Measurements from ENCODE around the gene IPO4. TPM values are rescaled to one million over a fixed set of nuclear protein-coding genes. Genes with fewer than 3 reads are reported as not detected.

The IPO4 gene
- polyA plus RNA-seq, 3 donors = 31.4 to 35.6 (median 33.1) TPM

- no peak for DNase-seq (ENCODE audit: low read depth in 3 of 3, low spot score in 2 of 3)
These were observed 37.1 kb downstream of the IPO4 start for GRCh38 chr14:24151404-24152080.

- DNase-seq (ENCODE audit: low read depth in 3 of 3, low spot score in 2 of 3) = no peak
These were observed 37.6 kb downstream of the IPO4 start for GRCh38 chr14:24150993-24151392.

GRCh38 chr14:24150567-24150966, 38.0 kb downstream of the IPO4 start:
- DNase-seq (ENCODE audit: low read depth in 3 of 3, low spot score in 2 of 3) = no peak

GRCh38 chr14:24150061-24150460, 38.6 kb downstream of the IPO4 start:
- no peak for DNase-seq (ENCODE audit: low read depth in 3 of 3, low spot score in 2 of 3)

- no peak for DNase-seq (ENCODE audit: low read depth in 3 of 3, low spot score in 2 of 3)
These were observed 39.2 kb downstream of the IPO4 start for GRCh38 chr14:24149302-24149969.

- DNase-seq (ENCODE audit: low read depth in 3 of 3, low spot score in 2 of 3) = no peak
These were observed 40.7 kb downstream of the IPO4 start for GRCh38 chr14:24147761-24148428.

GRCh38 chr14:24146978-24147760, 41.4 kb downstream of the IPO4 start, which contains the start of gene RNF31:
TSS of gene RNF31 (plus strand) at chr14:24147498. CDS start at chr14:24147699, 201 bp downstream.
- peak; percentile 91 to 98 (median 96) for DNase-seq (ENCODE audit: low read depth in 3 of 3, low spot score in 2 of 3)

GRCh38 chr14:24146453-24146977, 42.1 kb downstream of the IPO4 start, which contains the start of gene PSME2:
TSS of gene PSME2 (minus strand) at chr14:24146610. CDS start at chr14:24146581, 29 bp downstream.
- peak; percentile 84 to 92 (median 86) for DNase-seq (ENCODE audit: low read depth in 3 of 3, low spot score in 2 of 3)

GRCh38 chr14:24145690-24146452, 42.7 kb downstream of the IPO4 start:
- peak in 1 of 3 donors; percentile 34 for DNase-seq (ENCODE audit: low read depth in 3 of 3, low spot score in 2 of 3)

GRCh38 chr14:24145219-24145618, 43.4 kb downstream of the IPO4 start:
- DNase-seq (ENCODE audit: low read depth in 3 of 3, low spot score in 2 of 3) = no peak

GRCh38 chr14:24144451-24144850, 44.2 kb downstream of the IPO4 start:
- DNase-seq (ENCODE audit: low read depth in 3 of 3, low spot score in 2 of 3) = no peak

GRCh38 chr14:24143511-24143910, 45.1 kb downstream of the IPO4 start:
- no peak for DNase-seq (ENCODE audit: low read depth in 3 of 3, low spot score in 2 of 3)

GRCh38 chr14:24141097-24141880, 47.3 kb downstream of the IPO4 start, which contains the start of gene EMC9:
TSS of gene EMC9 (minus strand) at chr14:24141591. CDS start at chr14:24141304, 287 bp downstream.
- DNase-seq (ENCODE audit: low read depth in 3 of 3, low spot score in 2 of 3) = peak; percentile 96 to 100 (median 99)

- no peak for DNase-seq (ENCODE audit: low read depth in 3 of 3, low spot score in 2 of 3)
These were observed 49.2 kb downstream of the IPO4 start for GRCh38 chr14:24139272-24139934.

- DNase-seq (ENCODE audit: low read depth in 3 of 3, low spot score in 2 of 3) = no peak
These were observed 50.0 kb downstream of the IPO4 start for GRCh38 chr14:24138396-24139271.

GRCh38 chr14:24137529-24138395, 50.9 kb downstream of the IPO4 start:
- no peak for DNase-seq (ENCODE audit: low read depth in 3 of 3, low spot score in 2 of 3)
